K562 (cell line): ENCODE results near the gene RABGAP1L. TPM values are rescaled to one million over a fixed set of nuclear protein-coding genes. Genes with fewer than 3 reads are reported as not detected.

Experiments
- CBX3 ChIP-seq, 2 experiments: IDR thresholded peaks; 1 replicate in 1 of 2; 2 replicates in 1 of 2; pipeline ENCODE4 v1.6.1; 2012; ENCODE audit warnings: inconsistent platforms in 2 of 2, low read length in 2 of 2, borderline replicate concordance in 1 of 2, control low read depth in 1 of 2
- DNMT1 ChIP-seq: fragments of 450-650 bp; IDR thresholded peaks from 2 replicates; pipeline ENCODE4 v1.6.1; 2016; ENCODE audit warnings: antibody characterized with exemption, mild to moderate bottlenecking
- E2F3 ChIP-seq: fragments of 250-450 bp; sonication (Bioruptor Pico); IDR thresholded peaks from 2 replicates; pipeline ENCODE4 v1.4.0; 2020; ENCODE audit warnings: mild to moderate bottlenecking
- HMGN3 ChIP-seq: IDR thresholded peaks from 2 replicates; pipeline ENCODE4 v1.6.1; 2011; ENCODE audit warnings: borderline replicate concordance, low read depth, mild to moderate bottlenecking, mixed read lengths, low read length; ENCODE audit not compliant: insufficient read length; ENCODE audit errors: extremely low read depth
- MAZ ChIP-seq, 2 experiments: fragments of 450-650 bp in 1 of 2; sonication (generic) in 1 of 2; formaldehyde crosslinking; IDR thresholded peaks in 1 of 2; conservative IDR thresholded peaks in 1 of 2; 2 replicates each; pipeline versions ENCODE4 v1.4.0 to v1.5.0; 2020; ENCODE audit warnings: mild to moderate bottlenecking in 1 of 2, missing genetic modification reagents in 1 of 2
- ZFP91 ChIP-seq: sonication (generic); formaldehyde crosslinking; IDR thresholded peaks from 2 replicates; pipeline ENCODE4 v1.8.0; 2022; ENCODE audit warnings: mild to moderate bottlenecking, missing genetic modification reagents
- ZNF165 ChIP-seq: fragments of 250-450 bp; sonication (Bioruptor Pico); IDR thresholded peaks from 2 replicates; pipeline ENCODE4 v1.4.0; 2020; ENCODE audit warnings: borderline replicate concordance
- polyA plus RNA-seq, 8 experiments: library from polyadenylated mRNA; depleted of rRNA in 4 of 8; stranded (reverse) in 5 of 8; unstranded in 3 of 8; fragments of >200 nt; fragmentation: Nextera tagmentation in 2 of 8; fragmentation: Illumina TruSeq in 1 of 8; extraction: Ambion mirVana in 2 of 8; extraction: Trizol in 1 of 8; gene quantifications; 2 replicates each; pipeline versions ENCODE4 v1.2.1 to v1.2.3, GENCODE V29; 2011 to 2014; ENCODE audit warnings: inconsistent platforms in 1 of 8, missing spikeins in 1 of 8
- total RNA-seq, 7 experiments: library from RNA; depleted of rRNA in 6 of 7; stranded (reverse); fragments of >200 nt in 6 of 7; fragmentation: Illumina TruSeq in 2 of 7; extraction: Trizol in 2 of 7; gene quantifications; 2 replicates each; pipeline versions ENCODE4 v1.2.1 to v1.2.3, GENCODE V29; 2011 to 2021; ENCODE audit warnings: low replicate concordance in 1 of 7
- TF ChIP-seq, protein P1 (sequence below), 2 experiments: fragments of 450-650 bp in 1 of 2; sonication (generic) in 1 of 2; formaldehyde crosslinking; conservative IDR thresholded peaks; 2 replicates each; pipeline versions ENCODE4 v1.4.0 to v1.8.1; 2020 to 2022; ENCODE audit warnings: mild to moderate bottlenecking in 1 of 2, missing genetic modification reagents in 1 of 2
- TF ChIP-seq, protein P2 (sequence below), 2 experiments: fragments of 450-650 bp; IDR thresholded peaks; 2 replicates each; pipeline ENCODE4 v1.6.1; 2016
- TF ChIP-seq, protein P3 (sequence below): IDR thresholded peaks from 2 replicates; pipeline ENCODE4 v1.6.1; 2012; ENCODE audit warnings: low read depth, low read length, improper control_type of control experiment, borderline replicate concordance

The RABGAP1L gene
- total and polyA plus RNA-seq, 9 of the 15 experiments (the other 6 are each of a cell fraction or from before 2014, with no cell fraction given), result 16.5 to 44.9 (median 26.7) TPM

- peak; percentile 88; the same call in 1 of the 2 replicates for TF ChIP-seq DNMT1
- no peak for TF ChIP-seq ZFP91 (CRISPR knock-in tag)
- TF ChIP-seq HMGN3, result no peak
- TF ChIP-seq E2F3 (CRISPR knock-in tag), result 0 out of 2 replicates have a peak, but pooled peaks have one; percentile 17
- TF ChIP-seq ZNF165, result peak; percentile 67; the same call in 1 of the 2 replicates
- TF ChIP-seq, protein P1, sequence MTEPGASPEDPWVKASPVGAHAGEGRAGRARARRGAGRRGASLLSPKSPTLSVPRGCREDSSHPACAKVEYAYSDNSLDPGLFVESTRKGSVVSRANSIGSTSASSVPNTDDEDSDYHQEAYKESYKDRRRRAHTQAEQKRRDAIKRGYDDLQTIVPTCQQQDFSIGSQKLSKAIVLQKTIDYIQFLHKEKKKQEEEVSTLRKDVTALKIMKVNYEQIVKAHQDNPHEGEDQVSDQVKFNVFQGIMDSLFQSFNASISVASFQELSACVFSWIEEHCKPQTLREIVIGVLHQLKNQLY (CRISPR knock-in tag; conservative IDR thresholded peaks at IDR 0.05), result 0 out of 4 replicates have a peak, but pooled peaks have one; percentile 8 to 61
- TF ChIP-seq MAZ (CRISPR knock-in tag; conservative IDR thresholded peaks at IDR 0.05 in 1 of 2, IDR thresholded peaks at IDR 0.05 in 1 of 2), result peak in 1 of 2 experiments; percentile 34; a peak in 1 of 4 replicates
- TF ChIP-seq CBX3 (IDR thresholded peaks at IDR 0.05; ENCODE audit: borderline replicate concordance in 1 of 2, low read length in 2 of 2), result no peak; a peak in 1 of 3 replicates
- TF ChIP-seq, protein P2, sequence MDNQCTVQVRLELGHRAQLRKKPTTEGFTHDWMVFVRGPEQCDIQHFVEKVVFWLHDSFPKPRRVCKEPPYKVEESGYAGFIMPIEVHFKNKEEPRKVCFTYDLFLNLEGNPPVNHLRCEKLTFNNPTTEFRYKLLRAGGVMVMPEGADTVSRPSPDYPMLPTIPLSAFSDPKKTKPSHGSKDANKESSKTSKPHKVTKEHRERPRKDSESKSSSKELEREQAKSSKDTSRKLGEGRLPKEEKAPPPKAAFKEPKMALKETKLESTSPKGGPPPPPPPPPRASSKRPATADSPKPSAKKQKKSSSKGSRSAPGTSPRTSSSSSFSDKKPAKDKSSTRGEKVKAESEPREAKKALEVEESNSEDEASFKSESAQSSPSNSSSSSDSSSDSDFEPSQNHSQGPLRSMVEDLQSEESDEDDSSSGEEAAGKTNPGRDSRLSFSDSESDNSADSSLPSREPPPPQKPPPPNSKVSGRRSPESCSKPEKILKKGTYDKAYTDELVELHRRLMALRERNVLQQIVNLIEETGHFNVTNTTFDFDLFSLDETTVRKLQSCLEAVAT (IDR thresholded peaks at IDR 0.05), result peak; percentile 5 to 50; a peak in 1 of 4 replicates
- TF ChIP-seq, protein P3, sequence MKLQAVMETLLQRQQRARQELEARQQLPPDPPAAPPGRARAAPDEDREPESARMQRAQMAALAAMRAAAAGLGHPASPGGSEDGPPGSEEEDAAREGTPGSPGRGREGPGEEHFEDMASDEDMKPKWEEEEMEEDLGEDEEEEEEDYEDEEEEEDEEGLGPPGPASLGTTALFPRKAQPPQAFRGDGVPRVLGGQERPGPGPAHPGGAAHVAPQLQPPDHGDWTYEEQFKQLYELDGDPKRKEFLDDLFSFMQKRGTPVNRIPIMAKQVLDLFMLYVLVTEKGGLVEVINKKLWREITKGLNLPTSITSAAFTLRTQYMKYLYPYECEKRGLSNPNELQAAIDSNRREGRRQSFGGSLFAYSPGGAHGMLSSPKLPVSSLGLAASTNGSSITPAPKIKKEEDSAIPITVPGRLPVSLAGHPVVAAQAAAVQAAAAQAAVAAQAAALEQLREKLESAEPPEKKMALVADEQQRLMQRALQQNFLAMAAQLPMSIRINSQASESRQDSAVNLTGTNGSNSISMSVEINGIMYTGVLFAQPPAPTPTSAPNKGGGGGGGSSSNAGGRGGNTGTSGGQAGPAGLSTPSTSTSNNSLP, result peak; percentile 90; the same call in 1 of the 2 replicates
These were observed 839.4 kb downstream of the RABGAP1L start (continued) for GRCh38 chr1:174998569-174999215.
